Neural cell (in vitro differentiated cells): Measurements from ENCODE around the gene WDFY3. TPM values are rescaled to one million over a fixed set of nuclear protein-coding genes. Genes with fewer than 3 reads are reported as not detected.

Experiments
- H2AFZ ChIP-seq: fragments of 200-600, 300-800 bp; sonication (generic), shearing (Covaris generic); 2 replicates; pipeline ENCODE4 v1.6.0; 2014; ENCODE audit warnings: low read depth, mild to moderate bottlenecking, antibody characterized with exemption, low read length, moderate library complexity
- H3F3A ChIP-seq: fragments of 200-600 bp; shearing (Covaris generic); 2 replicates; pipeline ENCODE4 v1.6.1; 2016; ENCODE audit warnings: mild to moderate bottlenecking, moderate library complexity, mixed read lengths, antibody characterized with exemption, low read length; ENCODE audit not compliant: insufficient read depth, poor library complexity, severe bottlenecking
- H3K27ac ChIP-seq: fragments of 200-600, 300-800 bp; sonication (generic), shearing (Covaris generic); 2 replicates; pipeline ENCODE4 v1.5.1; 2014; ENCODE audit warnings: mild to moderate bottlenecking, low read length, moderate library complexity
- H3K27me3 ChIP-seq: fragments of 300-800, 200-600 bp; sonication (generic), shearing (Covaris generic); 2 replicates; pipeline ENCODE4 v1.6.0; 2014; ENCODE audit warnings: mild to moderate bottlenecking, low read depth, low read length, moderate library complexity; ENCODE audit not compliant: insufficient read depth
- H3K36me3 ChIP-seq: fragments of 300-800, 200-600 bp; sonication (generic), shearing (Covaris generic); 2 replicates; pipeline ENCODE4 v1.5.1; 2014; ENCODE audit warnings: mild to moderate bottlenecking, antibody characterized with exemption, low read length, moderate library complexity; ENCODE audit not compliant: insufficient read depth
- H3K4me2 ChIP-seq: fragments of 300-800, 200-600 bp; sonication (generic), shearing (Covaris generic); 2 replicates; pipeline ENCODE4 v1.6.0; 2014; ENCODE audit warnings: mild to moderate bottlenecking, low read length
- H3K4me3 ChIP-seq: fragments of 300-800, 200-600 bp; sonication (generic), shearing (Covaris generic); 2 replicates; pipeline ENCODE4 v1.5.1; 2014; ENCODE audit warnings: mild to moderate bottlenecking, low read length, moderate library complexity
- H3K79me2 ChIP-seq: fragments of 200-600 bp; shearing (Covaris generic); replicated peaks from 2 replicates; pipeline ENCODE4 v1.6.0; 2014; ENCODE audit warnings: mild to moderate bottlenecking, low read length, moderate library complexity; ENCODE audit not compliant: insufficient read depth
- H3K9ac ChIP-seq: fragments of 300-800, 200-600 bp; sonication (generic), shearing (Covaris generic); 2 replicates; pipeline ENCODE4 v1.6.1; 2016; ENCODE audit warnings: mild to moderate bottlenecking, low read length, mixed read lengths
- H3K9me2 ChIP-seq: fragments of 200-600 bp; shearing (Covaris generic); 2 replicates; pipeline ENCODE4 v1.6.1; 2016; ENCODE audit warnings: mild to moderate bottlenecking, low read length, mixed read lengths; ENCODE audit not compliant: insufficient read depth
- H3K9me3 ChIP-seq: fragments of 200-600, 300-800 bp; sonication (generic), shearing (Covaris generic); 2 replicates; pipeline ENCODE4 v1.6.1; 2016; ENCODE audit warnings: mild to moderate bottlenecking, mixed run types, low read length, moderate library complexity, mixed read lengths
- H4K20me1 ChIP-seq: fragments of 200-600 bp; shearing (Covaris generic); 2 replicates; pipeline ENCODE4 v1.6.1; 2016; ENCODE audit warnings: mild to moderate bottlenecking, mixed run types; ENCODE audit not compliant: insufficient read depth
- CTCF ChIP-seq: fragments of 450-650 bp; IDR thresholded peaks from 2 replicates; pipeline ENCODE4 v1.5.1; 2014; ENCODE audit warnings: antibody characterized with exemption, mild to moderate bottlenecking, moderate library complexity; ENCODE audit not compliant: poor library complexity, severe bottlenecking
- EP300 ChIP-seq: fragments of 450-650 bp; conservative IDR thresholded peaks from 2 replicates; pipeline ENCODE4 v1.6.1; 2014; ENCODE audit warnings: antibody characterized with exemption, mild to moderate bottlenecking, moderate library complexity; ENCODE audit not compliant: poor library complexity, severe bottlenecking
- EZH2 ChIP-seq: fragments of 200-600, 300-800 bp; shearing (Covaris generic), sonication (generic); IDR thresholded peaks from 2 replicates; pipeline ENCODE4 v1.6.1; 2014; ENCODE audit warnings: antibody characterized with exemption, low read length, borderline replicate concordance, mild to moderate bottlenecking; ENCODE audit not compliant: insufficient read depth, poor library complexity, severe bottlenecking
- MXI1 ChIP-seq: fragments of 450-650 bp; conservative IDR thresholded peaks from 2 replicates; pipeline ENCODE4 v1.6.1; 2014; ENCODE audit warnings: antibody characterized with exemption, mild to moderate bottlenecking; ENCODE audit not compliant: poor library complexity, severe bottlenecking
- POLR2AphosphoS5 ChIP-seq: IDR thresholded peaks from 2 replicates; pipeline ENCODE4 v1.6.1; 2012
- RAD21 ChIP-seq: fragments of 450-650 bp; conservative IDR thresholded peaks from 2 replicates; pipeline ENCODE4 v1.6.1; 2014; ENCODE audit warnings: antibody characterized with exemption, mild to moderate bottlenecking, moderate library complexity
- REST ChIP-seq: IDR thresholded peaks from 2 replicates; pipeline ENCODE4 v1.6.1; 2012; ENCODE audit warnings: borderline replicate concordance
- SMC3 ChIP-seq: fragments of 450-650 bp; conservative IDR thresholded peaks from 2 replicates; pipeline ENCODE4 v1.6.1; 2014; ENCODE audit warnings: antibody characterized with exemption, mild to moderate bottlenecking, moderate library complexity; ENCODE audit not compliant: poor library complexity
- TAF1 ChIP-seq: IDR thresholded peaks from 2 replicates; pipeline ENCODE4 v1.6.1; 2012; ENCODE audit warnings: low read depth
- polyA plus RNA-seq: library from polyadenylated mRNA; depleted of rRNA; stranded (reverse); fragments of >200 nt; gene quantifications from 2 replicates; pipeline ENCODE4 v1.2.3, GENCODE V29; 2014

The WDFY3 gene
- polyA plus RNA-seq, 1 donor from 2014 or later: 39.8 TPM

- Histone ChIP-seq H3K27me3 (no peaks in the 10 kb centered on the region), H2AFZ (peak overlapping the region; percentile 9), H3F3A (peaks cover 9% of the 10 kb centered on the region), H3K36me3 (no peaks in the 10 kb centered on the region), H3K4me3 (peak overlapping the region; percentile 79), H4K20me1 (no peaks in the 10 kb centered on the region), H3K9ac (peak overlapping the region; percentile 95), H3K9me2 (no peaks in the 10 kb centered on the region), H3K9me3 (no peaks in the 10 kb centered on the region), H3K79me2 (peaks cover 53% of the 10 kb centered on the region), H3K4me2 (peak overlapping the region; percentile 95), H3K27ac (peak overlapping the region; percentile 87)
- TF ChIP-seq REST: no peak
- TF ChIP-seq RAD21: no peak
- no peak for TF ChIP-seq POLR2AphosphoS5
- no peak for TF ChIP-seq SMC3
- no peak for TF ChIP-seq MXI1
- no peak for TF ChIP-seq CTCF
- TF ChIP-seq EZH2: no peak
- TF ChIP-seq EP300: no peak
- TF ChIP-seq TAF1: no peak
Observed at GRCh38 chr4:84964995-84965552, 1.4 kb downstream of the WDFY3 start.

GRCh38 chr4:84962102-84962501 is 4.4 kb downstream of the WDFY3 start:
- H3K9me3 ChIP-seq: no peaks in the 10 kb centered on the region
- H3K27me3 ChIP-seq: no peaks in the 10 kb centered on the region
- H2AFZ ChIP-seq: no peak overlapping the region
- H3K4me2 ChIP-seq: no peak overlapping the region
- no peaks in the 10 kb centered on the region for H3K36me3 ChIP-seq
- no peak overlapping the region for H3K4me3 ChIP-seq
- TF ChIP-seq CTCF: no peak
- no peak overlapping the region for H3K9ac ChIP-seq
- no peaks in the 10 kb centered on the region for H3K9me2 ChIP-seq
- peaks cover 8% of the 10 kb centered on the region for H3F3A ChIP-seq
- H3K27ac ChIP-seq: no peak overlapping the region
- no peaks in the 10 kb centered on the region for H4K20me1 ChIP-seq
- peaks cover 82% of the 10 kb centered on the region for H3K79me2 ChIP-seq
